ENCODE measurements around the gene TUBD1. TPM values are rescaled to one million over a fixed set of nuclear protein-coding genes. Genes with fewer than 3 reads are reported as not detected.

Gene TUBD1
- total and polyA plus RNA-seq, 2 donors (not counting 1 experiment from before 2014, with no cell fraction given) = 5.7 to 20.0 TPM

DNA sequence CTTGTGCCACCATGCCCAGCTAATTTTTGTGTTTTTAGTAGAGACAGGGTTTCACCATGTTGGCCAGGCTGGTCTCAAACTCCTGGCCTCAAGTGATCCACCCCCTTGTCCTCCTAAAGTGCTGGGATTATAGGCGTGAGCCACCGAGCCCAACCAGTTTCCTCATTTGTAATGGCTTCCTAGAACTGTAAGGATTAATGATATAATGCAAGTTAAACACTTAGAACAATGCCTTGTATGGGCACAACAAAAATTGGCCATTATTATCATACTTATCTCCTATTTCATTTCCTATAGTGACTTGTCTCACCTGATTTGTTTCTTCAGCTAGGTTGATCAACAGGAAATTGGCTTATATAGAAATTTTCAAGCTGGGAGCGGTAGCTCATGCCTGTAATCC lies 14.1 kb downstream of the TUBD1 start:
- H3K27me3 Mint-ChIP-seq = no peaks in the 10 kb centered on the region
- WGBS (ENCODE audit: insufficient coverage) = 100% methylated on average over 1 of the region's 3 CpGs
- DNase-seq (no peak), ATAC-seq (ENCODE audit: low read depth) (no peak)
- POLR2A ChIA-PET = no interaction called here
- no peaks in the 10 kb centered on the region for H3K4me1 ChIP-seq (ENCODE audit: control insufficient read depth in 2 of 2, insufficient read depth in 2 of 2, low read length in 2 of 2)
- no peaks in the 10 kb centered on the region for H3K9me3 ChIP-seq (ENCODE audit: control extremely low read depth in 1 of 3, control insufficient read depth in 2 of 3, insufficient read depth in 1 of 3, low read length in 2 of 3)
- peaks cover 0 to 67% of the 10 kb centered on the region in 2 experiments for H3K36me3 ChIP-seq (replicated peaks in 1 of 2; ENCODE audit: control extremely low read depth in 1 of 2, control insufficient read depth in 1 of 2, extremely low read depth in 1 of 2, insufficient read depth in 2 of 2, low read length in 1 of 2)
- H2AFZ ChIP-seq (ENCODE audit: insufficient read depth, low read depth, low read length, poor library complexity, severe bottlenecking) = no peak overlapping the region
- no peak overlapping the region for H3K9ac ChIP-seq (ENCODE audit: low read length)
- no peaks in the 10 kb centered on the region for H3K27me3 ChIP-seq (replicated peaks in 1 of 4; ENCODE audit: control extremely low read depth in 1 of 4, control insufficient read depth in 3 of 4, insufficient read depth in 4 of 4, low read length in 3 of 4)
- H4K20me1 ChIP-seq (ENCODE audit: control insufficient read depth, insufficient read depth, low read length, poor library complexity, severe bottlenecking) = no peaks in the 10 kb centered on the region
- TF ChIP-seq, protein P1, sequence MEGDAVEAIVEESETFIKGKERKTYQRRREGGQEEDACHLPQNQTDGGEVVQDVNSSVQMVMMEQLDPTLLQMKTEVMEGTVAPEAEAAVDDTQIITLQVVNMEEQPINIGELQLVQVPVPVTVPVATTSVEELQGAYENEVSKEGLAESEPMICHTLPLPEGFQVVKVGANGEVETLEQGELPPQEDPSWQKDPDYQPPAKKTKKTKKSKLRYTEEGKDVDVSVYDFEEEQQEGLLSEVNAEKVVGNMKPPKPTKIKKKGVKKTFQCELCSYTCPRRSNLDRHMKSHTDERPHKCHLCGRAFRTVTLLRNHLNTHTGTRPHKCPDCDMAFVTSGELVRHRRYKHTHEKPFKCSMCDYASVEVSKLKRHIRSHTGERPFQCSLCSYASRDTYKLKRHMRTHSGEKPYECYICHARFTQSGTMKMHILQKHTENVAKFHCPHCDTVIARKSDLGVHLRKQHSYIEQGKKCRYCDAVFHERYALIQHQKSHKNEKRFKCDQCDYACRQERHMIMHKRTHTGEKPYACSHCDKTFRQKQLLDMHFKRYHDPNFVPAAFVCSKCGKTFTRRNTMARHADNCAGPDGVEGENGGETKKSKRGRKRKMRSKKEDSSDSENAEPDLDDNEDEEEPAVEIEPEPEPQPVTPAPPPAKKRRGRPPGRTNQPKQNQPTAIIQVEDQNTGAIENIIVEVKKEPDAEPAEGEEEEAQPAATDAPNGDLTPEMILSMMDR (IDR thresholded peaks at IDR 0.05) = no peak
- TF ChIP-seq EZH2 (IDR thresholded peaks at IDR 0.05; ENCODE audit: borderline replicate concordance, insufficient read depth, low read depth, low read length, poor library complexity, severe bottlenecking) = no peak
- H3K27ac ChIP-seq (ENCODE audit: low read length in 2 of 2) = no peak overlapping the region
- CTCF ChIA-PET = interaction anchor here (1.1 kb wide), 1 partner anchor 36 kb away, joined by 3 read pairs; no protein-coding TSS in a partner anchor
- H3K79me2 ChIP-seq (ENCODE audit: control insufficient read depth, insufficient read depth, low read length) = no peaks in the 10 kb centered on the region
- no peak overlapping the region for H3K4me3 ChIP-seq (ENCODE audit: control extremely low read depth in 1 of 5, extremely low read depth in 1 of 5, insufficient read depth in 1 of 5, low read depth in 2 of 5, low read length in 4 of 5)
- H3K4me3 Mint-ChIP-seq = no peak overlapping the region
- intact Hi-C loops (cut with micrococcal nuclease) = no loop called here
- no peak overlapping the region for H3K27ac Mint-ChIP-seq
- no peak overlapping the region for H3K4me2 ChIP-seq (replicated peaks; ENCODE audit: low read depth, low read length, poor library complexity, severe bottlenecking)
- no peaks in the 10 kb centered on the region for H3K4me1 Mint-ChIP-seq
- no peaks in the 10 kb centered on the region for H3K9me3 Mint-ChIP-seq (ENCODE audit: insufficient read depth)

DNA sequence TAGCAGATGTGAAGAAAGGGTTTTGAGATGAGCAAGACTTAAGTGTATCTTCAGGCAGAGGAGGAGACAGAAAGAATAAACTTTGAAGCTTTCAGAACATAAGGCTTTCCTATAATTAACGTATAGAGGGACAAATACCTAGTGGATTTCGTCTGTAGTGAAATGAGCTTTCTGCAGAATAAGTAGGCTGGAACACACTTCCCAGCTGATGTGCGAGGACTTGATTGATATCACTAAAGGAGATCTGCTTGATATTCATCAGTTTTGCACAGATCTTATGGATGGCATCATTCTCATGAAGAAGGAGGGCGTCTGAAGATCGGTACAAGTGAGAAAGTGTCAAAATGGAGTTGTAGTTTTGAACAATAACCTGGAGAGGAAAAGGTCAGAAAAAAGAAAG lies 14.8 kb downstream of the TUBD1 start:
- H3K4me1 Mint-ChIP-seq = no peaks in the 10 kb centered on the region
- no peak overlapping the region for H3K27ac ChIP-seq (ENCODE audit: low read length in 2 of 2)
- H3K4me1 ChIP-seq (ENCODE audit: control insufficient read depth in 2 of 2, insufficient read depth in 2 of 2, low read length in 2 of 2) = no peaks in the 10 kb centered on the region
- DNase-seq (no peak), ATAC-seq (ENCODE audit: low read depth) (no peak)
- no peak overlapping the region for H3K4me3 Mint-ChIP-seq
- H3K9me3 Mint-ChIP-seq (ENCODE audit: insufficient read depth) = no peaks in the 10 kb centered on the region
- H3K4me2 ChIP-seq (replicated peaks; ENCODE audit: low read depth, low read length, poor library complexity, severe bottlenecking) = no peak overlapping the region
- H4K20me1 ChIP-seq (ENCODE audit: control insufficient read depth, insufficient read depth, low read length, poor library complexity, severe bottlenecking) = no peaks in the 10 kb centered on the region
- no peak overlapping the region for H3K9ac ChIP-seq (ENCODE audit: low read length)
- no peak overlapping the region for H3K4me3 ChIP-seq (ENCODE audit: control extremely low read depth in 1 of 5, extremely low read depth in 1 of 5, insufficient read depth in 1 of 5, low read depth in 2 of 5, low read length in 4 of 5)
- no peaks in the 10 kb centered on the region for H3K27me3 Mint-ChIP-seq
- ChIA-PET POLR2A (no interaction called here), CTCF (interaction anchor here (1.1 kb wide), 1 partner anchor 37 kb away, joined by 3 read pairs; no protein-coding TSS in a partner anchor)
- no peak overlapping the region for H3K27ac Mint-ChIP-seq
- peaks cover 0 to 65% of the 10 kb centered on the region in 2 experiments for H3K36me3 ChIP-seq (replicated peaks in 1 of 2; ENCODE audit: control extremely low read depth in 1 of 2, control insufficient read depth in 1 of 2, extremely low read depth in 1 of 2, insufficient read depth in 2 of 2, low read length in 1 of 2)
- intact Hi-C loops (cut with micrococcal nuclease) = no loop called here
- H3K27me3 ChIP-seq (replicated peaks in 1 of 4; ENCODE audit: control extremely low read depth in 1 of 4, control insufficient read depth in 3 of 4, insufficient read depth in 4 of 4, low read length in 3 of 4) = no peaks in the 10 kb centered on the region
- no peaks in the 10 kb centered on the region for H3K9me3 ChIP-seq (ENCODE audit: control extremely low read depth in 1 of 3, control insufficient read depth in 2 of 3, insufficient read depth in 1 of 3, low read length in 2 of 3)
- no peak overlapping the region for H2AFZ ChIP-seq (ENCODE audit: insufficient read depth, low read depth, low read length, poor library complexity, severe bottlenecking)
- TF ChIP-seq EZH2 (IDR thresholded peaks at IDR 0.05; ENCODE audit: borderline replicate concordance, insufficient read depth, low read depth, low read length, poor library complexity, severe bottlenecking) = no peak
- TF ChIP-seq, protein P1 (IDR thresholded peaks at IDR 0.05) = no peak
- H3K79me2 ChIP-seq (ENCODE audit: control insufficient read depth, insufficient read depth, low read length) = no peaks in the 10 kb centered on the region
- 100% methylated on average over 5 of the region's 5 CpGs for WGBS (ENCODE audit: insufficient coverage)
